Activated CD8-positive, alpha-beta memory T cell treated with anti-CD3 and anti-CD28 coated beads for 1 hour (primary cell): ENCODE results near the gene TMEM82.

Experiments
- DNase-seq, 2 donors: peaks; one replicate each; pipeline ENCODE4 v3.0.0-alpha.2; 2020; ENCODE audit warnings: low read depth in 1 of 2; ENCODE audit errors: extremely low read depth in 1 of 2

The TMEM82 gene

DNA sequence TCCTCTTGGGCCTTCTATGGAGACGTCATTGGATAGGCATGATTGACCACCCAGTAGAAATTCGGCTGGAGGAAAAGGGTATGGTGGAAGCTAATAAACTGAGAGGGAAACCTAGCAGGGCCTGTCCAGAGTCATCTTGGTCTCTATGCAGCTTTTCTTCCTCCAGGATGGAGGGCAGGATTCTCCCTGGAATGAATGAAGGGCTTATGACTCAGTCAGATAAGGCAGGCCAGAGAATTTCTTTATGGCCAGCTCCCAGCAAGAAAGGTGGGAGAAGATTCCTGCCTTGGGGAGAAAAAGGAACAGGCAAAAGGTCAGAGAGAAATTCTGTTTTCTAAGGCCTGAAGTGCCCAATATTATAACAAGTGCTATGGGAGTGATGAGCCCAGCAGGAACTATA, 33.4 kb downstream of the TMEM82 start:
- no peak for DNase-seq

- no peak for DNase-seq
These were observed 35.8 kb downstream of the TMEM82 start for GRCh38 chr1:15777909-15778707.

DNA sequence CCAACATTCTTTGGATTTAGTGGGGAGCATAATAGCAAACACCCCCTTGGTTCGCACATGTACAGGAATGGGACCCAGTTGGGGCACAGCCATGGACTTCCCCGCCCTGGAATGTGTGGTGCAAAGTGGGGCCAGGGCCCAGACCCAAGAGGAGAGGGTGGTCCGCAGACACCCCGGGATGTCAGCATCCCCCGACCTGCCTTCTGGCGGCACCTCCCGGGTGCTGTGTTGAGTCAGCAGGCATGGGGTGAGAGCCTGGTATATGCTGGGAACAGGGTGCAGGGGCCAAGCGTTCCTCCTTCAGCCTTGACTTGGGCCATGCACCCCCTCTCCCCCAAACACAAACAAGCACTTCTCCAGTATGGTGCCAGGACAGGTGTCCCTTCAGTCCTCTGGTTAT, 43.4 kb downstream of the TMEM82 start:
- DNase-seq, result no peak

- DNase-seq, result no peak
These were observed 44.3 kb downstream of the TMEM82 start for GRCh38 chr1:15786581-15786980.

- no peak for DNase-seq
These were observed 46.5 kb downstream of the TMEM82 start for GRCh38 chr1:15788624-15789301.

DNA sequence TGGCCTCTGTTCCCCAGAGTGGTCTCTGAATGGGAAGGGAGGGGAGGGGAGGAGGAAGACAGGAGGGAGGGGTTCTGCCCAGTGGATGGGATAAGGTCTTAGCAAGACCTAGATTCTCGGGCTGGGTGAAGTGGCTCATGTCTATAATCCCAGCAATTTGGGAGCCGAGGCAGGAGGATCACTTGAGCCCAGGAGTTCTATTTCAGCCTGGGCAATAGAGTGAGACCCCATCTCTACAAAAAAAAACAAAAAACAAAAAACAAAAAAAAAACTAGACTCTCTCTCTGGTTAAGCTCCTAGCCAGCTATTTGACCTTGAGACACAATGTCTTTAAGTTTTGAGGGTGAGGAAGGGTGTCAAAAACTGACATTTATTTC, 53.8 kb downstream of the TMEM82 start:
- DNase-seq, result no peak
